ENCODE measurements around the gene GATA2.

GATA2 gene

GRCh38 chr3:128492671-128493569, at the start of gene GATA2:
GATA2 (minus strand) TSS chr3:128493201; CDS start chr3:128487031, 6,170 bp downstream.
- no peak for DNase-seq (ENCODE audit: low read depth in 2 of 2)

DNA sequence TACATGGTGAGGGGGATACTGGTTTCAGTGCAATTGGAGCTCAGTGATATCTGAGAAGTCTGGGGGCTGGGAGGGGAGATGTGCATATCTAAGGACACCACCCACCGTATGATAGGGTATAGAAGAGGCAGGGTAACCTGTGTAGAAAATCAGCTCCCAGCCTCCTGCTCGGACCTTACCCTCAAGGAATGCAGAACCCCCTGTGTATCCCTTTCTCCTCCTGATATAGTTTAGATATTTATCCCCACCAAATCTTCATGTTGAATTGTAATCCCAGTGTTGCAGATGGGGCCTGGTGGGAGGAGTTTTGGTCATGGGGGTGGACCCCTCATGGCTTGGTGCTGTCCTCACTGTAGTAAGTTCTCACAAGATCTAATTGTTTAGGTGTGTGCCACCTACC, 48.2 kb upstream of the GATA2 start:
- no peak for DNase-seq (ENCODE audit: low read depth in 2 of 2)

DNA sequence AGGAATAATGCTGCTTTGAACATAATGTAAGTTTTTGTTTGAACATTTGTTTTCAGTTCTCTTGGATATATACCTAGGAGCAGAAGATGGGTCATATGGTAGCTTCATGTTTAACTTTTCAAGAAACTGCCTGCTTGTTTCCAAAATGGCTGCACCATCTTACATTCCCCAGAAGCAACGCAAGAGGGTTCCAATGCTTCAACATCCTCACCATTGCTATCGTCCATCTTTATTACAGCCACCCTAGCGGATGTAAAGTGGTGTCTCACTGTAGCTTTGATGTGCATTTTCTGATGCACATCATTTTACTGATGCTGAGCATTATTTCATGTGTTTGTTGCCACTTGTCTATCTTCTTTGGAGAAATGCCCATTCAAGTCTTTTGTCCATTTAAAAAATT, 46.4 kb upstream of the GATA2 start:
- DNase-seq (ENCODE audit: low read depth in 2 of 2), result no peak

DNA sequence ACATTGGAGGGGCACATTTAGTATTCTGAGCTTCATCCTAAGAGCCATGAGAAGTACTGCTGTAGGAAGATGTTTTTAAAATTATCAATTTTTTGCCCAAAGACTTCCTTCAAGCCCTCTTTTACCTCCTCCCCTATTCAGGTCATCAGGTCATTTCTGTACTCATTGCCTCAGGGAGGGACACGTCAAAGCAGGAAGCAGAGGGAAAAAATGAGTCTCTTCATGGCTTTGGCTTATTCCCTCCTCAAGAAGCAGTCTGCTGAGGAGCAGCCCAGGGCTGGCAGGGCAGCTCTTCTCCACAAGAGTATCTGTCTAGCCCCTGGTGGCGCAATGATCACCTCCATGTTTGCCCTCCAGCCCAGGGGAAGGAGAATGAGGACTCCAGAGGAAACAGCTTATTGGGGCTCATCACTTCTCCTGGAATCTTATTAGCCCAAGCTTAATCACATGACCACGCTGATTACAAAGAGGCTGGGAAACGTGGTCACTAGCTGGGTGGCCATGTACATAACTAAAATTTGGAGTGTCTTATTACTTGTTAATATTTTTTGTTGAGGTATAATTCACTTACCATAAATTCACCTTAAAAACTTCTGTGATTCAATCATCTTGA, 44.2 kb upstream of the GATA2 start:
- DNase-seq (ENCODE audit: low read depth in 2 of 2), result no peak

DNA sequence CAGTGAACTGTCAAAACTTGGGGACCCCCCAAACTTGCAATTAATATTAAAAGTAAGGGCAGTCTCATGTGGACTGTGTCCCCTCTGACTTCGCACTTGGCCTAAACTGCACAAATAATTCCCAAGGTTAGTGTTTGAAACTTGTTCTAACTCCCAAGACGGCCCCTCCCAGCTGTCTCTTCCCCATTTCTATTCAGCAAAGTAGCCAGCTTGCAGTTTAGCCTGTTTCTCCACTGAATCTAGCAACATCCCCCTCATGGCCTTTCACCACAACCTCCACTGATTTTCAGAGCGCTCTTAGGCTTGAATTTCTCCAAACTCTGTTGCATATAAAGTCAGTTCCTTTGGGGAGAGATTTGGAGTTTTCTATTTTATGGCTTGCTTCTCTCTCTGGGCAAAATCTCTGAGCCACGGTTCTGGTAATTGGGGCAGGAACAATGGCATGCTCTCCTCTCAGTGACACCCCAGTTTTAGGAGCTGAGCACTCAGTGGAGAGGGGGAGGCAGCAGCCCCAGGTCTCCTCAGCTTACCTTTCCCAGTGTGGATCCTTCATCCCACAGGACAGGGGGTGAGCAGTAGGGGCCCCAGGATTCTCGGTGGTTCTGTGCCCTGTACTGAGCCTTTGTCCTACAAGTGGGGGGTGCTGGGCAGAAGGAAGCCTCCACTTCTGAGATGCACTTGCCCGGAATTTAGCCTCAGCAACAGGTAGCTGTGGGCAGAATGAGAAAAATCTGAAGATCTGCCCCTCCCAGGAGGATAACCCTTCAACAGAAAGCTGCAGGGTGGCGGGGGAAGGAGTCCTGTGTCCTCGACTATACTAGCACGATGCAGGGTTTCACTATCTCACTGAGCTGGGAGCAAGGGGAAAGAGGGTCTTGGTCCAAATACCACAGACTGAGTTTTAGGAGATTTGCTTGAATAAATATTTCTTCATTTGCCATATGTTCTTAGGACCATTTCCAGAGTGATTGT, 39.3 kb upstream of the GATA2 start:
- no peak for DNase-seq (ENCODE audit: low read depth in 2 of 2)

GRCh38 chr3:128524374-128525299, 31.6 kb upstream of the GATA2 start:
- no peak for DNase-seq (ENCODE audit: low read depth in 2 of 2)

- DNase-seq (ENCODE audit: low read depth in 2 of 2), result no peak
Measured at GRCh38 chr3:128523591-128523990, 30.6 kb upstream of the GATA2 start.

GRCh38 chr3:128521715-128522114, 28.7 kb upstream of the GATA2 start:
- no peak for DNase-seq (ENCODE audit: low read depth in 2 of 2)

GRCh38 chr3:128518587-128519490, 25.8 kb upstream of the GATA2 start:
- no peak for DNase-seq (ENCODE audit: low read depth in 2 of 2)

GRCh38 chr3:128517648-128518047, 24.6 kb upstream of the GATA2 start:
- no peak for DNase-seq (ENCODE audit: low read depth in 2 of 2)

GRCh38 chr3:128515967-128516366, 23.0 kb upstream of the GATA2 start:
- DNase-seq (ENCODE audit: low read depth in 2 of 2), result no peak

DNA sequence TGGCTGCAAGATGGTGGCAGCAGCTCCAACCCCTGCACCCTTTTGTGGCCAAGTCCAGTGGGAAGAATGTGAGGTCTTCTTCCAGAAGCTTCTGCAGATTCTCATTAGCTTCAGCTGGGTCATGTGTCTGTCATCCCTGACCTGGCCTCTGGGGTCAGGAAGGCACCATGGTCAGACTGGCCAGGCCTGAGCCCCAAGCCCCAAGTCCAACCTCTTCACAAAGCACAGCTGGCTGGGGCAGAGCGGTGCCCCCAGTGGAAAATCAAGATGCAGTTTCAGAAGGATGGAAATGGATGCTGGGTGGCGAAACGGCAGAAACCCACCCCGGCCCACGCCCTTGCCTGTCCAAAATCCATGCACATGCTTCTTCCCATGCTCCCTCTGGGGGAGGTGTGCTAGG, 15.9 kb upstream of the GATA2 start:
- no peak for DNase-seq (ENCODE audit: low read depth in 2 of 2)

DNA sequence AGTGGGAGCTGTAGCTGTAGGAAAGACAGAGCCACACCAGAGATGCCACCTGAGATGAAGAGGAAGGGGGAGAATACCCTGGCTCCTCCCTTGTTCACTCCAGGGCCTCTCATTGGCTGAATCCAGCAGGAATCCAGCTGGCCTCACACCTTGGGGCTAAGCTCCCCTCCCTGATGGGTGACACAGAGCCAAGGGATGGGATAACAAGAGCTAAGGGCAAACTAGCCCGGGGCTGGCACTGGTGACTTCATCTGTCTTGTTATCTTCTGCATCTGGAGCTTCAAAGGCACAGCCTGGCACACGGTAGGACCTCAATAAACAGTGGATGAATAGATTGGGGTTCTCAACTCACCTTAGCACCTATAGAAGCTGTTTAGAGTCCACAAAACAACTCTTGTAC, 13.8 kb upstream of the GATA2 start:
- no peak for DNase-seq (ENCODE audit: low read depth in 2 of 2)

DNA sequence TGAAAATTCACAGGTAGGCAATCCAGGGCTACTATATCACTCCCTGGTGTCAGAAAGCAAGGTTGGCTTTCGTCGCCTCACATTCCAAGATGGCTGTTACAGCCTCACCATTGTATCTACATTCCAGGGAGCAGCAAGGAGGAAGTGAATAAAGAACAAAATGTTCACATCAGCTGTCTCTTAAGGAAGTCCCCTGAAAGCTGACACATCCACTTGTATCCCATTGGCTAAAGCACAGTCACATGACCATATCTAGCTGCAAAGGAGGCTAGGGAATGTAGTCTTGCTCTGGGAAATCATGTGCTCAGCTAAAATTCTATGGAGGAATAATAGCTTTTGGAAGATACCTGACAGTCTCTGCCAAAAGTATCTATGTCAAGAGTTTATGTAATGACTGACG, 12.8 kb upstream of the GATA2 start:
- DNase-seq (ENCODE audit: low read depth in 2 of 2), result no peak

GRCh38 chr3:128504963-128505730, 12.1 kb upstream of the GATA2 start:
- no peak for DNase-seq (ENCODE audit: low read depth in 2 of 2)

DNA sequence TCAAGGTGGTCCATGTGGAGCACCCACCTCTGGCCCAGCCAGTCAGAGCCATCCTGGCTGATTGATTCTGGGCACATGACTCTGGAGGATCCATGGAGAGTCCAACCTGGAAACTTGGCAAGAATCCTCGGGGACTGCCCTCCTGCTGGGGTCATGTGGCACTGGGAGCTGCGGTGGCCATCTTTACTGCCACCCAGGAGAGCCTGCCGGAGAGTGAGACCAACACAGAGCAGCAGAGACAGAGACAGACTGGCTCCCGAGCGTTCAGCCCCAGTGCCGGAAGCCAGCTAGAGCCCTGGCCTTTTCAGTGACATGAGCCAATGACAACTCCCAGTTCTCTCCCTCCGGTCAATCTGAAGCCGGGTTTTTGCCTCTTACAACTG, 11.5 kb upstream of the GATA2 start:
- no peak for DNase-seq (ENCODE audit: low read depth in 2 of 2)

GRCh38 chr3:128503751-128504532, 10.9 kb upstream of the GATA2 start:
- no peak for DNase-seq (ENCODE audit: low read depth in 2 of 2)

DNA sequence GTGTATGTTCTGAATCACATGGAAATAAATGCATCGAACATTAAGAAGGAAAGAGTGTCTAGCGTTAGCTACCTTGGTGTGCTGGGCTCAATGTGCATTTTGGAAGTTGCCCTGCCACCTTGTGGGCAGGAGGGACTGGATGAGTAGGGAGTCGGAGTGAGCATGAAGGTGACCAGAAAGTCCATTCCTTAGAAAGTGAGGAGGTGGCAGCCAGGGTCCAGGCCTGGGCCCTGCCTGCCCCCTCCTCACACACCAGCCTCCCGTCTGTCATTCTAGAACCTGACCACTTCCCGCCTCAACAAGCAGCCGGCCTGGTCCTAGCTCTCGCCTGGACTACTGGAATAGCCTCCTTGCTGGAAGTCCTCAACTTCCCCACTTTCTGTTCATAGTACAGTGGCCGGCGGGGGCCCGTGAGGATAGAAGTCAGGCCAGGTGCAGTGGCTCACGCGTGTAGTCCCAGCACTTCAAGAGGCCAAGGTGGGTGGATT, 10.2 kb upstream of the GATA2 start:
- DNase-seq (ENCODE audit: low read depth in 2 of 2), result no peak
